ENCODE data around the gene VANGL1. TPM values are rescaled to one million over a fixed set of nuclear protein-coding genes. Genes with fewer than 3 reads are reported as not detected.
A peak's percentile ranks its signal among the peaks of the same experiment; 100 is the strongest.

VANGL1 gene
- total RNA-seq, 1 donor from 2014 or later: 15.3 TPM

GRCh38 chr1:115655306-115655663, 13.5 kb downstream of the VANGL1 start:
- no peak for DNase-seq (ENCODE audit: extremely low spot score, unreplicated experiment)
- Mint-ChIP-seq H3K9me3 (no peaks in the 10 kb centered on the region), H3K27me3 (no peaks in the 10 kb centered on the region), H3K4me1 (ENCODE audit: unreplicated experiment) (peaks cover 38% of the 10 kb centered on the region), H3K27ac (peak overlapping the region; percentile 90), H3K4me3 (peak overlapping the region; percentile 75), H3K36me3 (peaks cover 31% of the 10 kb centered on the region)
- TF ChIP-seq CTCF (conservative IDR thresholded peaks at IDR 0.05): no peak

GRCh38 chr1:115655916-115656315, 14.1 kb downstream of the VANGL1 start:
- Mint-ChIP-seq H3K4me1 (ENCODE audit: unreplicated experiment) (peaks cover 34% of the 10 kb centered on the region), H3K27me3 (no peaks in the 10 kb centered on the region), H3K9me3 (no peaks in the 10 kb centered on the region), H3K36me3 (peaks cover 36% of the 10 kb centered on the region), H3K27ac (peak overlapping the region; percentile 90), H3K4me3 (no peak overlapping the region)
- DNase-seq (ENCODE audit: extremely low spot score, unreplicated experiment): no peak
- no peak for TF ChIP-seq CTCF (conservative IDR thresholded peaks at IDR 0.05)

- no peak for DNase-seq (ENCODE audit: extremely low spot score, unreplicated experiment)
- Mint-ChIP-seq H3K27ac (peak overlapping the region; percentile 41), H3K27me3 (no peaks in the 10 kb centered on the region), H3K4me3 (peak overlapping the region; percentile 5), H3K9me3 (no peaks in the 10 kb centered on the region), H3K4me1 (ENCODE audit: unreplicated experiment) (peaks cover 32% of the 10 kb centered on the region), H3K36me3 (peaks cover 38% of the 10 kb centered on the region)
- TF ChIP-seq CTCF (conservative IDR thresholded peaks at IDR 0.05): no peak
These were observed 14.8 kb downstream of the VANGL1 start for GRCh38 chr1:115656461-115657077.

GRCh38 chr1:115658646-115659045, 16.9 kb downstream of the VANGL1 start:
- no peak for TF ChIP-seq CTCF (conservative IDR thresholded peaks at IDR 0.05)
- H3K9me3 Mint-ChIP-seq: no peaks in the 10 kb centered on the region
- H3K36me3 Mint-ChIP-seq: peaks cover 33% of the 10 kb centered on the region
- DNase-seq (ENCODE audit: extremely low spot score, unreplicated experiment): no peak
- H3K27ac Mint-ChIP-seq: no peak overlapping the region
- H3K4me1 Mint-ChIP-seq (ENCODE audit: unreplicated experiment): peaks cover 24% of the 10 kb centered on the region
- H3K27me3 Mint-ChIP-seq: no peaks in the 10 kb centered on the region
- no peak overlapping the region for H3K4me3 Mint-ChIP-seq

GRCh38 chr1:115660151-115660550, 18.4 kb downstream of the VANGL1 start:
- Mint-ChIP-seq H3K27ac (no peak overlapping the region), H3K36me3 (peaks cover 41% of the 10 kb centered on the region), H3K9me3 (no peaks in the 10 kb centered on the region), H3K27me3 (no peaks in the 10 kb centered on the region), H3K4me3 (no peak overlapping the region), H3K4me1 (ENCODE audit: unreplicated experiment) (peaks cover 16% of the 10 kb centered on the region)
- DNase-seq (ENCODE audit: extremely low spot score, unreplicated experiment): no peak
- TF ChIP-seq CTCF (conservative IDR thresholded peaks at IDR 0.05): no peak

- H3K27ac Mint-ChIP-seq: no peak overlapping the region
- H3K4me1 Mint-ChIP-seq (ENCODE audit: unreplicated experiment): peaks cover 13% of the 10 kb centered on the region
- H3K27me3 Mint-ChIP-seq: no peaks in the 10 kb centered on the region
- TF ChIP-seq CTCF (conservative IDR thresholded peaks at IDR 0.05): no peak
- no peak overlapping the region for H3K4me3 Mint-ChIP-seq
- H3K9me3 Mint-ChIP-seq: no peaks in the 10 kb centered on the region
- peaks cover 47% of the 10 kb centered on the region for H3K36me3 Mint-ChIP-seq
- DNase-seq (ENCODE audit: extremely low spot score, unreplicated experiment): no peak
These were observed 19.4 kb downstream of the VANGL1 start for GRCh38 chr1:115661157-115661556.

Data from type B pancreatic cell (in vitro differentiated cells).